K562 (cell line): Measurements from ENCODE around the gene PDIA4. TPM values are rescaled to one million over a fixed set of nuclear protein-coding genes. Genes with fewer than 3 reads are reported as not detected.

Source experiments
- ATAC-seq: fragments of 200-7000 bp; cut with Tn5 transposase; 3 replicates; pipeline ENCODE4 v1.9.1; 2020; ENCODE audit warnings: moderate library complexity
- BruUV-seq: library from RNA; stranded (reverse); fragments of 400-500 nt; replicated peaks from 2 replicates; lab custom pipeline; 2021; lab: Mats Ljungman, UMichigan
- CTCF ChIA-PET: fragments of 300-600 bp; formaldehyde crosslinking; extraction: SDS; loops from one replicate; lab custom pipeline; 2021; ENCODE audit warnings: low intra/inter-chr PET ratio; lab: Yijun Ruan, JAX
- POLR2A ChIA-PET: fragments of 300-600, 350-650 bp; sonication (Branson Sonifier 250); formaldehyde crosslinking; extraction: SDS; loops from one replicate; lab custom pipeline; 2021; ENCODE audit warnings: antibody characterized with exemption, inconsistent platforms; lab: Yijun Ruan, JAX
- DNase-seq, 4 experiments: peaks; one replicate each; pipeline versions ENCODE4 v3.0.0 to v3.0.0-alpha.2; 2011 to 2018; ENCODE audit warnings: low spot score in 3 of 4, mixed read lengths in 3 of 4; ENCODE audit errors: extremely low read depth in 1 of 4
- FAIRE-seq: peaks from 2 replicates; lab custom pipeline; 2011; peaks lifted over from hg19 to GRCh38; lab: Jason Lieb, UNC
- H2AFZ ChIP-seq: 2 replicates; pipeline ENCODE4 v1.6.0; 2011; ENCODE audit warnings: low read depth, low read length, control low read depth, inconsistent platforms
- H3K27ac ChIP-seq: fragments of 200-600 bp; 3 replicates; pipeline ENCODE4 v1.8.0; 2011; ENCODE audit warnings: low read depth, mild to moderate bottlenecking, control low read depth, inconsistent platforms, low read length, moderate library complexity, mixed read lengths; ENCODE audit errors: extremely low read depth
- H3K27me3 ChIP-seq, 2 experiments: fragments of 300-600 bp in 1 of 2; 2 replicates in 1 of 2; 3 replicates in 1 of 2; pipeline versions ENCODE4 v1.6.0 to v1.8.0; 2011; ENCODE audit warnings: inconsistent platforms in 2 of 2, low read length in 2 of 2, mild to moderate bottlenecking in 1 of 2, mixed read lengths in 1 of 2, moderate library complexity in 1 of 2; ENCODE audit not compliant: control insufficient read depth in 2 of 2, insufficient read depth in 2 of 2
- H3K36me3 ChIP-seq: fragments of 300-600 bp; 3 replicates; pipeline ENCODE4 v1.8.0; 2011; ENCODE audit warnings: mild to moderate bottlenecking, low read length, inconsistent platforms; ENCODE audit not compliant: control insufficient read depth, insufficient read depth
- H3K4me1 ChIP-seq, 2 experiments: fragments of 200-600 bp in 1 of 2; replicated peaks in 1 of 2; 2 replicates in 1 of 2; 3 replicates in 1 of 2; pipeline versions ENCODE4 v1.5.1 to v1.8.0; 2011; ENCODE audit warnings: inconsistent platforms in 2 of 2, low read length in 2 of 2, mild to moderate bottlenecking in 1 of 2, mixed read lengths in 1 of 2, moderate library complexity in 1 of 2; ENCODE audit not compliant: control insufficient read depth in 2 of 2, insufficient read depth in 2 of 2
- H3K4me2 ChIP-seq: 2 replicates; pipeline ENCODE4 v1.6.1; 2011; ENCODE audit warnings: low read length, control low read depth, inconsistent platforms, mixed read lengths; ENCODE audit not compliant: insufficient read depth
- H3K4me3 ChIP-seq: fragments of 200-600 bp; sonication (generic), shearing (Covaris generic); 2 replicates; pipeline ENCODE4 v1.5.1; 2016; ENCODE audit warnings: control low read depth, inconsistent platforms
- H3K79me2 ChIP-seq: fragments of 200-600 bp; 3 replicates; pipeline ENCODE4 v1.8.0; 2011; ENCODE audit warnings: low read length, inconsistent platforms; ENCODE audit not compliant: control insufficient read depth, insufficient read depth
- H3K9ac ChIP-seq, 2 experiments: 2 replicates each; pipeline versions ENCODE4 v1.6.0 to v1.6.1; 2011; ENCODE audit warnings: low read depth in 2 of 2, low read length in 2 of 2, control low read depth in 1 of 2, inconsistent platforms in 1 of 2, mild to moderate bottlenecking in 1 of 2, mixed read lengths in 1 of 2; ENCODE audit not compliant: insufficient read depth in 1 of 2
- H3K9me1 ChIP-seq: one replicate; pipeline ENCODE4 v1.6.0; 2011; ENCODE audit warnings: inconsistent platforms, mild to moderate bottlenecking, low read length, moderate library complexity; ENCODE audit not compliant: control insufficient read depth, insufficient read depth
- H3K9me3 ChIP-seq: replicated peaks from 2 replicates; pipeline ENCODE4 v1.5.1; 2011; ENCODE audit warnings: low read depth, low read length, inconsistent platforms; ENCODE audit not compliant: control insufficient read depth, insufficient read depth
- H4K20me1 ChIP-seq: replicated peaks from 2 replicates; pipeline ENCODE4 v1.6.1; 2011; ENCODE audit warnings: low read length, inconsistent platforms, mixed read lengths; ENCODE audit not compliant: control insufficient read depth, insufficient read depth
- BMI1 ChIP-seq: fragments of 150-350 bp; IDR thresholded peaks from 2 replicates; pipeline ENCODE4 v1.6.1; 2014; ENCODE audit warnings: low read length
- NRF1 ChIP-seq, 2 experiments: fragments of 450-650 bp; IDR thresholded peaks in 1 of 2; conservative IDR thresholded peaks in 1 of 2; 2 replicates each; pipeline ENCODE4 v1.6.1; 2014; ENCODE audit warnings: mild to moderate bottlenecking in 2 of 2
- POLR2G ChIP-seq: fragments of 200-400 bp; formaldehyde crosslinking; IDR thresholded peaks from 2 replicates; pipeline ENCODE4 v1.6.1; 2017; ENCODE audit warnings: low read depth, mild to moderate bottlenecking, antibody characterized with exemption, low read length, moderate library complexity
- RBM22 ChIP-seq: fragments of 200-400 bp; formaldehyde crosslinking; IDR thresholded peaks from 2 replicates; pipeline ENCODE4 v1.6.1; 2018; ENCODE audit warnings: low read length, low read depth; ENCODE audit not compliant: poor library complexity, severe bottlenecking
- SMARCE1 ChIP-seq: fragments of 450-650 bp; IDR thresholded peaks from 2 replicates; pipeline ENCODE4 v1.7.1; 2016; ENCODE audit warnings: mild to moderate bottlenecking
- TCFL5 ChIP-seq: fragments of 250-450 bp; sonication (Bioruptor Pico); conservative IDR thresholded peaks from 2 replicates; pipeline ENCODE4 v1.6.1; 2021; ENCODE audit warnings: mild to moderate bottlenecking, moderate library complexity, matching md5 sums
- ZFP30 ChIP-seq: fragments of 250-450 bp; sonication (Bioruptor Pico); IDR thresholded peaks from 2 replicates; pipeline ENCODE4 v1.8.0; 2022; ENCODE audit warnings: moderate library complexity, mild to moderate bottlenecking, inconsistent platforms, borderline replicate concordance
- WGBS: fragments of 100-300 bp; shearing (Covaris generic); methylation state at CpG from one replicate; pipeline ENCODE4 v1.1.6; 2016; ENCODE audit warnings: low coverage, mixed read lengths; ENCODE audit not compliant: insufficient coverage; ENCODE audit errors: missing lambda C conversion rate; 5-methylcytosine and 5-hydroxymethylcytosine counted together
- in situ Hi-C: fragments of 300-500 bp; cut with MboI; formaldehyde crosslinking; loops from 4 replicates; pipeline ENCODE4 v1.15.0; 2018; ENCODE audit warnings: inconsistent platforms, mixed read lengths
- intact Hi-C: fragments of 100-400 bp; cut with micrococcal nuclease; formaldehyde crosslinking; loops from 2 replicates; pipeline ENCODE4 v1.14.2; 2022
- polyA plus RNA-seq, 8 experiments: library from polyadenylated mRNA; depleted of rRNA in 4 of 8; stranded (reverse) in 5 of 8; unstranded in 3 of 8; fragments of >200 nt; fragmentation: Nextera tagmentation in 2 of 8; fragmentation: Illumina TruSeq in 1 of 8; extraction: Ambion mirVana in 2 of 8; extraction: Trizol in 1 of 8; gene quantifications; 2 replicates each; pipeline versions ENCODE4 v1.2.1 to v1.2.3, GENCODE V29; 2011 to 2014; ENCODE audit warnings: inconsistent platforms in 1 of 8, missing spikeins in 1 of 8
- total RNA-seq, 7 experiments: library from RNA; depleted of rRNA in 6 of 7; stranded (reverse); fragments of >200 nt in 6 of 7; fragmentation: Illumina TruSeq in 2 of 7; extraction: Trizol in 2 of 7; gene quantifications; 2 replicates each; pipeline versions ENCODE4 v1.2.1 to v1.2.3, GENCODE V29; 2011 to 2021; ENCODE audit warnings: low replicate concordance in 1 of 7

PDIA4 gene
- total and polyA plus RNA-seq, 9 of the 15 experiments (the other 6 are each of a cell fraction or from before 2014, with no cell fraction given), result 9.1 to 175 (median 146) TPM

GRCh38 chr7:149001427-149002068 lies 26.8 kb downstream of the PDIA4 start:
- Histone ChIP-seq H3K4me2 (no peak overlapping the region), H2AFZ (no peak overlapping the region), H3K4me1 (peaks cover 0 to 3% of the 10 kb centered on the region in 2 experiments; a peak in 1 of 5 replicates), H3K79me2 (no peaks in the 10 kb centered on the region), H3K9me3 (no peaks in the 10 kb centered on the region), H3K9me1 (peaks cover 5% of the 10 kb centered on the region), H3K27ac (no peak overlapping the region), H3K9ac (no peak overlapping the region), H3K27me3 (no peaks in the 10 kb centered on the region), H4K20me1 (peaks cover 7% of the 10 kb centered on the region), H3K4me3 (no peak overlapping the region), H3K36me3 (peaks cover 49% of the 10 kb centered on the region)
- FAIRE-seq, result no peak
- CTCF ChIA-PET, result no interaction called here
- POLR2A ChIA-PET, result interaction anchor here (0.6 to 3.2 kb wide), 6 partner anchors 8 to 217 kb away, joined by 3 to 13 read pairs (median 6); no protein-coding TSS in a partner anchor
- intact Hi-C loops (no loop called here), in situ Hi-C loops (loop anchor here (5.0 kb wide), 1 partner anchor 66 kb away; no protein-coding TSS in a partner anchor)
- ATAC-seq, result no peak
- BruUV-seq, result no TSS peak
- no peak for DNase-seq
- 71% methylated on average over 11 of the region's 11 CpGs for WGBS
- TF ChIP-seq SMARCE1 (no peak), POLR2G (peak; percentile 64)
- TF ChIP-seq, all 486 proteins: peak for 1

GRCh38 chr7:149000961-149001360 lies 27.3 kb downstream of the PDIA4 start:
- ATAC-seq (no peak), FAIRE-seq (no peak), DNase-seq (no peak)
- in situ Hi-C loops, result loop anchor here (5.0 kb wide), 1 partner anchor 66 kb away; no protein-coding TSS in a partner anchor
- H3K9me3 ChIP-seq, result no peaks in the 10 kb centered on the region
- H3K79me2 ChIP-seq, result no peaks in the 10 kb centered on the region
- CTCF ChIA-PET, result no interaction called here
- H2AFZ ChIP-seq, result no peak overlapping the region
- H3K4me3 ChIP-seq, result no peak overlapping the region
- POLR2A ChIA-PET, result interaction anchor here (1.2 to 3.2 kb wide), 3 partner anchors 10 to 14 kb away, joined by 3 to 13 read pairs (median 8); no protein-coding TSS in a partner anchor
- peaks cover 7% of the 10 kb centered on the region for H4K20me1 ChIP-seq
- no peak overlapping the region for H3K9ac ChIP-seq
- intact Hi-C loops, result no loop called here
- no peaks in the 10 kb centered on the region for H3K9me1 ChIP-seq
- no TSS peak for BruUV-seq
- H3K27me3 ChIP-seq, result no peaks in the 10 kb centered on the region
- peaks cover 44% of the 10 kb centered on the region for H3K36me3 ChIP-seq
- no peak overlapping the region for H3K4me2 ChIP-seq
- TF ChIP-seq ZFP30 (CRISPR knock-in tag) (no peak), NRF1 (conservative IDR thresholded peaks at IDR 0.05 in 1 of 2, IDR thresholded peaks at IDR 0.05 in 1 of 2) (no peak), RBM22 (no peak), BMI1 (no peak), TCFL5 (CRISPR knock-in tag) (no peak)
- WGBS, result 69% methylated on average over 5 of the region's 5 CpGs
- H3K4me1 ChIP-seq, result no peaks in the 10 kb centered on the region; a peak in 1 of 5 replicates
- no peak overlapping the region for H3K27ac ChIP-seq
